ENCODE results near the gene DGKA. TPM values are rescaled to one million over a fixed set of nuclear protein-coding genes. Genes with fewer than 3 reads are reported as not detected.
"Not testable (repeated sequence)": the region's sequence is repeated elsewhere in the genome, so short reads cannot be mapped to it uniquely, and the experiment has no call there.

Gene DGKA
- total RNA-seq, 1 donor from 2014 or later = 29.0 TPM

- no peak for TF ChIP-seq CTCF (IDR thresholded peaks at IDR 0.05)
- intact Hi-C loops (cut with DNase I) = no loop called here
- H3K27ac ChIP-seq = no peak overlapping the region
- no peak for ATAC-seq
- no peak for DNase-seq
- no peaks in the 10 kb centered on the region for H3K9me3 ChIP-seq
- no peak overlapping the region for H3K4me3 ChIP-seq
- H3K4me1 ChIP-seq = peaks cover 11% of the 10 kb centered on the region
- peaks cover 78% of the 10 kb centered on the region for H3K36me3 ChIP-seq
- H3K27me3 ChIP-seq = no peaks in the 10 kb centered on the region
These were observed 53.9 kb downstream of the DGKA start for GRCh38 chr12:55984861-55985260.

- ATAC-seq (no peak), DNase-seq (no peak)
- Histone ChIP-seq H3K4me3 (no peak overlapping the region), H3K9me3 (no peaks in the 10 kb centered on the region), H3K36me3 (peaks cover 81% of the 10 kb centered on the region), H3K4me1 (peaks cover 11% of the 10 kb centered on the region), H3K27ac (no peak overlapping the region), H3K27me3 (no peaks in the 10 kb centered on the region)
- TF ChIP-seq CTCF (IDR thresholded peaks at IDR 0.05) = no peak
- intact Hi-C loops (cut with DNase I) = no loop called here
These were observed 54.4 kb downstream of the DGKA start for GRCh38 chr12:55985341-55985740.

GRCh38 chr12:55985976-55986375 is 55.0 kb downstream of the DGKA start:
- H3K4me3 ChIP-seq; H3K27me3 ChIP-seq; intact Hi-C loops (cut with DNase I); DNase-seq; ATAC-seq; H3K27ac ChIP-seq; H3K9me3 ChIP-seq: not testable (repeated sequence)
- H3K36me3 ChIP-seq = peaks cover 83% of the 10 kb centered on the region
- peaks cover 11% of the 10 kb centered on the region for H3K4me1 ChIP-seq

GRCh38 chr12:55991110-55991509 is 60.1 kb downstream of the DGKA start:
- H3K27me3 ChIP-seq = no peaks in the 10 kb centered on the region

GRCh38 chr12:55993230-55993853 is 62.4 kb downstream of the DGKA start:
- peaks cover 71% of the 10 kb centered on the region for H3K36me3 ChIP-seq
- no peak overlapping the region for H3K27ac ChIP-seq
- no peaks in the 10 kb centered on the region for H3K27me3 ChIP-seq
- no peak overlapping the region for H3K4me3 ChIP-seq
- no peak for DNase-seq
- TF ChIP-seq CTCF (IDR thresholded peaks at IDR 0.05) = no peak
- peaks cover 13% of the 10 kb centered on the region for H3K4me1 ChIP-seq
- no peak for ATAC-seq
- no peaks in the 10 kb centered on the region for H3K9me3 ChIP-seq
- intact Hi-C loops (cut with DNase I) = loop anchor here (10.0 kb wide), 1 partner anchor 51 kb away; the partner anchor contains the start of gene RPS26

More at GRCh38 chr12:55991110-55991509, 60.1 kb downstream of the DGKA start:
- Histone ChIP-seq H3K4me3 (no peak overlapping the region), H3K9me3 (no peaks in the 10 kb centered on the region), H3K27ac (no peak overlapping the region), H3K4me1 (no peaks in the 10 kb centered on the region), H3K36me3 (peaks cover 91% of the 10 kb centered on the region)
- DNase-seq (no peak), ATAC-seq (no peak)
- intact Hi-C loops (cut with DNase I) = loop anchor here (10.0 kb wide), 1 partner anchor 54 kb away; the partner anchor contains the start of gene RPS26
- no peak for TF ChIP-seq CTCF (IDR thresholded peaks at IDR 0.05)

- DNase-seq (no peak), ATAC-seq (no peak)
- Histone ChIP-seq H3K9me3 (no peaks in the 10 kb centered on the region), H3K27ac (no peak overlapping the region), H3K27me3 (no peaks in the 10 kb centered on the region), H3K36me3 (peaks cover 50% of the 10 kb centered on the region), H3K4me3 (no peak overlapping the region), H3K4me1 (peaks cover 13% of the 10 kb centered on the region)
- intact Hi-C loops (cut with DNase I) = loop anchor here (10.0 kb wide), 1 partner anchor 49 kb away; the partner anchor contains the start of gene RPS26
- no peak for TF ChIP-seq CTCF (IDR thresholded peaks at IDR 0.05)
These were observed 64.4 kb downstream of the DGKA start for GRCh38 chr12:55995366-55995765.

All from upper lobe of right lung (tissue), 1 donor.